ENCODE results near the gene KBTBD3.

The KBTBD3 gene, protein sequence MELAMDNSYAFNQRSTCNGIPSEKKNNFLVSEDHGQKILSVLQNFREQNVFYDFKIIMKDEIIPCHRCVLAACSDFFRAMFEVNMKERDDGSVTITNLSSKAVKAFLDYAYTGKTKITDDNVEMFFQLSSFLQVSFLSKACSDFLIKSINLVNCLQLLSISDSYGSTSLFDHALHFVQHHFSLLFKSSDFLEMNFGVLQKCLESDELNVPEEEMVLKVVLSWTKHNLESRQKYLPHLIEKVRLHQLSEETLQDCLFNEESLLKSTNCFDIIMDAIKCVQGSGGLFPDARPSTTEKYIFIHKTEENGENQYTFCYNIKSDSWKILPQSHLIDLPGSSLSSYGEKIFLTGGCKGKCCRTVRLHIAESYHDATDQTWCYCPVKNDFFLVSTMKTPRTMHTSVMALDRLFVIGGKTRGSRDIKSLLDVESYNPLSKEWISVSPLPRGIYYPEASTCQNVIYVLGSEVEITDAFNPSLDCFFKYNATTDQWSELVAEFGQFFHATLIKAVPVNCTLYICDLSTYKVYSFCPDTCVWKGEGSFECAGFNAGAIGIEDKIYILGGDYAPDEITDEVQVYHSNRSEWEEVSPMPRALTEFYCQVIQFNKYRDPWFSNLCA

DNA sequence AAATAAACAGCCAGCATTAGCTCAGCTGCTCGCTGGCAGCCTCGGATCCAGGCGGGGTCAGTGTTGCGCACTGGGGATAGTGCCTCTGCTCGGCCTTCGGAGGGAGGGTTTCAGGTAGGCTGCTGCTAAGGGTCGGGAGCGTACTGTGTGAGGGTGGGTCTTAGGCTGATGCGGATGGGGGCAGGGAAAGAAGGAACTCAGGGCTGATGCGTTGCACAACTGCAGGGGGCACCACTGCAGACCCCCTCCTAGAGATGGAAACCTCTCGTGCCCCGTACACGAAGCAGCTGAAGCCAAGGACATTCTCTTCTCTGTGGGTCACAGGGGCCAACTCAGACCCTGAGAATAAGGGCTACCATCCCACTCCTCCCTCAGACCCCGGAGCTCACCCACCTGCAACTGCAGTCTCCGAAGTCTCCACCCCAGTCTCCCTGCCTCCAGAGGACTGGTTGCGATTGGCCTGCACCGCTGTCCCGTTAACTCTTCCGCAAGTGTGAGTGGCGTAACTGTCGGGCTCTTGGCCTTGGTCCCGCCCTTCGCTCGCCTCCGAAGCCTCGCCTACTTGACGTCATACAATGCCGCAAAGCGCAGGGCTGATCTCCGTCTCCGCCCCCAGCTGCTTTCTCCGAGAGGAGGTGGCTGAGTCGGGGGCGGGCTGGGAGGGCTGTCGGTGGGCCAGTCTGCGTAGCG lies at the start of gene KBTBD3:
Gene KBTBD3 (minus strand): TSS at position 429 of the 690 bp plus-strand sequence. CDS start 18,250 bp downstream, outside the sequence.
- DNase-seq = peak; percentile 99

DNA sequence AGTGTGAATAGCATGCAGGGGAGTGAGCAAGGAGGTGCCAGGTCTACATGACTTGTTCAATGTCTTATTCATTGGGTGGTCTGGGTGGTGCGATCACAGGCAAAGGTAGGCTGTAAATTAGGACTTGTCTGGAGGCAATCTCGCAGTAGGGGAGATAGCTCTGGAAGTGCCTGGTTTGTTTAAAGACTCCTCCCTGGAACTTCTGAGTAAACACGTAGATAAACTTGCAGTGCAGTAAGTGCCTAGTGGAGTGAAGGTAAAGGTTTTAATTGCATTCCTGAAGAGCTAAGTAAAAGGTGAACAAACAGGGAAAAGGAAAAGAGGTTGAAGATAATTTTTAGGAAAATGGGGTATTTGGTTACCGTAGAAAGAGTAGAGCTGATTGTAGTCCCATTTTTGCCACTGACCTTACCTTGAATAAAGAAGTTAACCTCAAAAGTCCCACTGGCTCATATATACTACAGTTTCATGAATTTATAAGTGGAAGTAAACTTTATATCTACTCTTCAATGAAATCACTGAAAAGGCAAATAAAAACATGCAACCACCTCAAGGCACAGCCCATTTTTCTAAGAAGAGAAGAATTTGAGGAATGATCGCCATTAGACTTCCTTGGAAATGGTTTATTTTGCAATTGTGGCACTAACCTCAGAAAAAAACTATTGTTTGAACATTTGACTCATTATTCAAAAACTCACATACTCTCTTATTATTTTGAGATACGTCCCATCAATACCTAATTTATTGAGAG lies 44.6 kb upstream of the KBTBD3 start:
- DNase-seq = no peak

DNA sequence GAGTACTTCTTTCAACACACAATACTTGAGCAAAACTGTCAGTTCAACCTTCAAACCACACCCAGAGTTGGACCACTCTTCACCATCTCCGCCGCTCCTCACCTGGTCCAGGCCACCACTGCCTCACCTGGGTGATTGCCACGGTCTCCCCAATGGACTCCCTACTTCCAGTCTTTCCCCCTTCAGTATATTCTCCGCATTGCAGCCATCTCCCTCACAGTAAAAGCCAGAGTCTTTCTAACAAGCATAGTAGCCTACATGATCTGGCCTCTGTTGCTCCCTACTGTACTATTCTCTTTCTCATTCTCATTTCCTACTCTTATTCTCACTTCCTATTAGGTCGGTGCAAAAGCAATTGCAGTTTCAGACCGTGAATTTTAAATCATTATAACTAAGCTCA lies 28.8 kb upstream of the KBTBD3 start:
- no peak for DNase-seq

DNA sequence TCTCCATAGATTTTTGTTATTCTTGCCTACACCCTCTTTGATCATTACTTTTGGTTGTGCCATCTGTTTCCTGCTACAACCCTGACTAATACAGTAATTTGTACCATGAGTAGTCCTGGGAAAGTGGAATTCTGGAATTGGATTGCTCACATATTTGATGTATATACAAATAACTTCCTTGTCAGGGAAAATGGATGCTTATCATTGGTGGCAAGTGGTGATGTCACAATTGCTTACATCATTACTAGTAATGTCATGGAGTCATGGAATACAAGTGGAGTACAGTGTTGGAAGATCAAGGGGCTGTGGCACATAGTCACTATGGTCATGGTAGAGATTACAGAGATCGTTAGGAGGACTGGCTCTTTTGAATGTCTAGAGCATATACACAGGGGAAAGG lies 24.7 kb upstream of the KBTBD3 start:
- no peak for DNase-seq

DNA sequence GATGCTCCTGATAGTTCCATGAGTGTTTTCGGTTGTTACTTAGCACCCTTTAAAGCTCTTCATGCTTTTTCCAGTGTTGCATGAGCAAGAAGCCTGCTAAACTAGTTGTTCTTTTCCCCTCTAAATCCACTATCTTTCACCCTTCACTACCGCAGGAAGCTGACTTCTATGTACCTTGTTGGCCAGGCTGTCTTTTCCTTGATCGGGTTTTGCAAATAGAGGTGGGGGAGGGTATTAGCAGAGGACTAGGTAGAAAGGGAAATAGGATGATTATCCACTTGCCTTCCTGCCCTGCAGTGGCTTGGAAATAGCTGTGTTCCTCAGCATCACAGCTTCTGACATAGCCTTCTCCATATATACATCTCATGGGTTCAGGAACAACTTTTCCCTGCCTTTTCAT lies 24.2 kb upstream of the KBTBD3 start:
- DNase-seq = no peak

DNA sequence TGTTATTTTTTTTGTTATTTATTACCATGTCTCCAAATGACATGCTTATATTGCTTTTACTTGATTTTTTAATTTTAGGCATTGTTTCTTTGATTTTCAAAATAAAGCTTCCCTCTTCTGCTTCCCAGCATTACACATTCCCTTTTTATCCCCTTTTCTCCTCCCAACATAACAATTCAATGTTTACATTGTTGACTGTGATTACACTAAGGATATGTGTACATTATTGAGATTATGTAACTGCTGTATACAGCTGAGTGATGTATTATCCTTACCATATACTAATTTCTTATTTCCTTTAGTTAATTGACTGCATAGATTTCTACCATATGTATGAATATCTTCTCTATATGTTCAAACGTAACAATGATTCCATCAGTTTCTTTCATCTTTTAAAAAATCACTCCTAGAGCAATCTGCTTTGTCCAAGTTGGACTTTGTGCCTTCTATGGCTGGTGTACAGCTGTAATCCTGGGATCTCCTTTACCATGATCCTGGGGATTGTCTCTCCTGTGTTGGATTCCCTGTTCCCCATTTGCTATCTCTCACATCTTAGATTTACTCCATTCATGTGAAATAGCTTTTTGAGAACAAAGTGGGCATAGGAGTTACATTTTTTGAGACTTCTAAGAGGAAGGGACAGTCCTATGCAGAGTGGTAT lies 21.9 kb upstream of the KBTBD3 start:
- no peak for DNase-seq

DNA sequence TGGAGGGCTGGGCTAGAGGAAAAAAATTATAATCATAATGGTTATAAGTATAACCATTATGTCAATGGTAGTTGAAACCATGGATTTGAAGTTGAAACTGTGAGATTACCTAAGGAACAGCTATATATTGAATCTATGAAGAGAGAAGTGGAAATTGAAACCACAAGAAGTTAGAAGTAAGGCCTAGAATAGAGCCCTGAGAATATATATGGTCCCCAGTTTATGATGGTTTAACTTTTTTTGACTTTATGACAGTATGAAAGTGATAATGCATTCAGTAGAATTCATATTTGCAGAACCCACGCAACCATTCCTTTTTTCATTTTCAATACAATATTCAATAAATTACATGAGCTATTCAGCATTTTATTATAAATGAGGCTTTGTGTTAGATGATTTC lies 15.3 kb upstream of the KBTBD3 start:
- no peak for DNase-seq

DNA sequence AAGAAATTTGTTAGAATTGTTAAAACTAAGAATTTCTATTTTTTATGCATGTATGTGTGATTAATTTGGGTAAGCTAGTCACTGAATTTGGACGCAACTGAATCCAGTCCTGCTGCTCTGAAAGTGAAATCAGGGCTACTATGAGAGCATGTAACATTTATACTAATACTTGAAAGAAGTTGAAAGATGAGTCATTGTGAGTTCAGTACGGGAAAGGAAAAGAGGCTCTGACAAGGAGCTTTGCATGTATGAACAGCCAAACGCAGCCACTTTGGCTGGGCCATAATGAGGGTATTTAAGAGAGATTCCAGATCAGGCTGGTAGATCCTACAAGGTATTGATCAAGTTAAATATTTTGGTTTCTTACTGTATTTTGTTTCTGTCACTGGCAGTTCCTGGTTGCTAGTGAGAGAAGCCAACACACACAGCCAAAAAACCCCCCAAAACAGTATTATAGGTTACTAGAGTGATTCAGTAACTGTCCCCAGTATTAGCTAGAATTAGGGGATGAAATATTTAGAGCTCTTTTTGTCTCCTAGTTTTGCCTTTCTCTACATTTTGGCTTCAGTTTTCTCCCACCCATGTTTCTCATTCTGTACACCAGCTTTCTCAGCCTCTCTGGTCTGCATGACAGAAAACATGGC lies 14.5 kb upstream of the KBTBD3 start:
- DNase-seq = no peak

DNA sequence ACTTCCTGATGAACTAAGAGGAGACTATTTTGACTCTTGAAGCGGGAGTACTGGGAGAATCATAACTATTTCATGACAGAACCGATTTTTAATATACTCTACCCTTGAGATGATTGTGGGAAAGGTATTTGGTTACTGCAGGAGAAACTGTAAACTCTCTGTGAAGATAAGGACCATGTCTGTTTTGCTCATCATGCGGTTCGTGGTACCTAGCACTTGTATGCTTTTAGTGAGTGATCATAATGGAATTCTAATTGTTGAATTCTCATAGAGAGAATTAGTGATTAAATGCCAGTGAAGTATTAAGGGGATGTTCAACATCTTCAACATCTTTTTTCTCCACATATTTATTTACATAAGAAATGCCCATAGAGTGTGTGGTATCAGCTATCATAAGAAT lies 11.7 kb upstream of the KBTBD3 start:
- no peak for DNase-seq

DNA sequence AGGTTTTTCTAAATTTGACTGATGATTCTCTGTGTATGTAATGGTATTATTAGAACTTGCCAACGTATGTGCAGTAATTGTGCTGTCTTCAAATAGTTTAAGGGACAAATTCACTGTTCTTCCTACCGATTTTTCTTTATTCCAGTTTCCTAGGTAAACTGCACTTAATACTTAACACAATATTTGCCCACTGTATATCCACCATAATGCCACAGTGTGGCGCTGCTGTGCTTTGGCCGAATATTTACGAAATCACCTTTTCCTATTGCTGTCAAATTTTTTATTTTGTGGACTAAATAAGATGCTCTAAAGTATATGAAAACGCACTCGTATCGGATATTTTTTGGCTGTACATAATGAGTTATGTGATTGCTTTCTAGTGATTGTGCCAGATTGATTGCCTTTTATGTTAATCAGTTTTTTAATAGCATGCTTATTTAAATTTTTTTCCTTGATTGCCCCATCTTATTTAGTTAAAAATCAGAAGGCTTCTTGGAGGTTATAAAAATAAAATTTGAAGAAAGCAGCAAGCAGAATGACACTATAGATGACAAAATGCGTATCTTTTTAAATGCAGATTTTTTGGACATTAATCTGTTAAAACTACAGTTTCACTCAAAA lies 10.8 kb upstream of the KBTBD3 start:
- peak; percentile 28 for DNase-seq

DNA sequence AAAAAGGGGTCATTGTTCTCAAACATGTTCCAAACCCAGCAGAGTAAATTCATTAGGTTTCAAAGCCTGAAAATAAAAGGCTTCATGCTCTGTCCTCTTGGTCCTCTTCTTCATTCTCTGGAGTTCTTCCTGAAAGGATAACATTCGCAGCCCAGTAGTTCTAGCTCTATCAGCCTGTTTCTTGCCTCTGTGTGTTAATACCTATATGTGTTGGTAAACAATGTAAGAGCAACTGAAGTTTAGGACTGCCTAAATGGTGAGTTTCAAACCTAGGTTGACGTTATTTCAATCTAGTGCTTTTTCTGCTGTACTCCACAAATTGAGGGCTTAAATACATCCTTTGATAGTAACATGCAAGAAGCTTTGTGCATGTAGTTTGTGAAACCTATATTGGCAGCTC lies 9.7 kb upstream of the KBTBD3 start:
- DNase-seq = no peak

DNA sequence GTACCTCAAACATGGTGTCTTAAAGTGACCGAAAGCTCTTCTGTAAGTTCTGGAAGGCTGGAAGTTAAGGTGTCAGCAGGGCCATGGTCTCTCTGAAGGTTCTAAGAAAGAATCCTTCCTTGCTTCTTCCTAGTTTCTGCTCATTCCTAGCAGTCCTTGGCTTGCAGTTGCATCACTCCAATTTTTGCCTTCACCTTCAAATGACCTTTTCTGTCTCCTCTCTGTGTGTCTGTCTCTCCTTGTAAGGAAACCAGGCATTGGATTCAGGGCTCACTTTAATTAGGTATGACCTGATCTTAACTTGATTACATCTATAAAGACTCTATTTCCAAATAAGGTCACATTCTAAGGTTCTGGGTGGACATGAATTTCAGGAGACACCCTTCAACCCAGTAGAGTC lies 9.0 kb upstream of the KBTBD3 start:
- DNase-seq = no peak

DNA sequence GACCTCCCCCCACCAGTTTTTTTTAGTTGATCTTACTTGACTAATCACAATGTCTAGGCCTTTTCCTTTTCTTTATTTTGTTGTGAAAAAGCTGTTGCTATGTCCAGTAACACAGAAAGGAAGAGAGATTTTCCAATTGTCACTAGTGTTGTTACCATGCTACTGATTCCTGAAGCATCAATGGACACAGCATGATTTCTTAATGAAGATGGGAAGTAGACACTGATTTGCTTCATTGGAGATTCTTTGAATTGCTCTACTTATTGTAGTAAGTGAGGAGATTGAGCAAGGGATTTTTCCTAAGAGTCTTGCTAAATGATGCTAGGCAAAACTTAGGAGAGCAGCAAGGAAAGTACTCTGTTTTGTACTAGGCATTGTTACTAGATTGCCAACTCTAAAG lies 4.9 kb upstream of the KBTBD3 start:
- no peak for DNase-seq

DNA sequence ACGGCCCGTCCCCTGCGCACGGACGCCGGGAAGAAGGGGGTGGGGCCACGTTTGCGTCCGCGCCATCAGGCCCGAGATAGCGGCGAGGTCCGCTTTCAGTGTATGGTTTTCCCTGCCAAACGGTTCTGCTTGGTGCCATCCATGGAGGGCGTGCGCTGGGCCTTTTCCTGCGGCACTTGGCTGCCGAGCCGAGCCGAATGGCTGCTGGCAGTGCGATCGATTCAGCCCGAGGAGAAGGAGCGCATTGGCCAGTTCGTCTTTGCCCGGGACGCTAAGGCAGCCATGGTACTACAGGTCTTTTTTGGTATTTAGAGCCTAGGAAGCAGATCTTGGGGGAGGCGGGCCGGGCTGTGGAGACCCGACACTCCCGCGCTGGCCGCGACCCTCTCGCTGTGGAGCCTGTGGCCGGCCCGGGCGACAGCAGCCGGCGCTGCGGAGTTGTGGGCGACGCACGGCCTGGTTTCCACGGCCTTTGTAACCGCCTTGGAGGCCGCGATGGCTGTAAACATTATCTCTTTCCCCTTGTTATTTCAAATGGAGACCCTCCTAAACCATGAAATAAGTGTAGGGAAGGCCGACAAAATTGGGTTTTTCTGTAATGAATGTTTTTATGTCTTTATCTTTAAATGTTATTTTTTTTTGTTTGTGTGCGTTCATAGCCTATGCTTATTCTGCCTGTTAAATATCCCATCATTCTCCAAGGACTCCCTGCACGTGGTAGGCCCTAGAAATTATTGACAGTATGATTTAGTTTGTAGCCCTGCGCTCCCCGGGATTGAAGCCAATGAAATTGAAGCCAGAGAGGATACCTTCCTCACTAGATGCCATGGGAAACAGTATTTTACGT lies 685 bp upstream of the KBTBD3 start, which contains the start of gene AASDHPPT:
Gene AASDHPPT (plus strand): TSS at position 54 of the 847 bp plus-strand sequence. CDS start 49 bp downstream, at position 103.
- peak; percentile 76 for DNase-seq

DNA sequence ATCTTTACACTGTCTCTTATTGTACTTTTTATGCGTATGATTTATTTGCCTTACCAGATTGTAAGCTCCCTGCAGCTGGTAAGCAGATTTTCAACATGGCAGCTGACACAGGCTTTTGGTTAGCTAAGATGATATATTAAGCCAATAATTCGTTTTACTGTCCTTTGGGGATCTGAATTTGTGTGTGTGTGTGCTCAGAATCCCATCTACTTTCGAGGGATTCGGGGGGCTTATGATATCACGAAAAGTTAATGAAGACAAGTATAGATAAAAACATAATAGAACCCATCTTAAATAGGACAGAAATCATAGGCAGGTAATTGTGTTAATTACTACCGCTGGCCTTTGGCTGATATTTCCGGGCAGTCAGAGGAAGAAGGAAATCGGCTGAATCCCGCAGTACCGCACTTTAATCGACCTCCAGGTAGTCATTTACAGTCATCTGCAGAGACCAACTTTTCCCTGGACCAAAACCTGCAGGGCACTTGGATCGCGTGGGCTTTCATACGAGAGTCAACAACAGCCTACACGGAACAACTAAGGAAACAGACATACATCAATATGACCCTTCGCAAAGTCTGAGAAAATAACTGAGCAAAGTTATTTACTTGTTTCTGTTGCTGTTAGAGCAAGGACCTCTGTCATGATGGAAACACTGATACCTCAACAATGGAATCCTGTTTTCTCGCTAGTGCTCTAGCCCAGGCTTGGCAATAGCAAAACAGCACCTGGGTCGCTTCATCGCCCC lies 802 bp downstream of the KBTBD3 start:
- peak; percentile 49 for DNase-seq

DNA sequence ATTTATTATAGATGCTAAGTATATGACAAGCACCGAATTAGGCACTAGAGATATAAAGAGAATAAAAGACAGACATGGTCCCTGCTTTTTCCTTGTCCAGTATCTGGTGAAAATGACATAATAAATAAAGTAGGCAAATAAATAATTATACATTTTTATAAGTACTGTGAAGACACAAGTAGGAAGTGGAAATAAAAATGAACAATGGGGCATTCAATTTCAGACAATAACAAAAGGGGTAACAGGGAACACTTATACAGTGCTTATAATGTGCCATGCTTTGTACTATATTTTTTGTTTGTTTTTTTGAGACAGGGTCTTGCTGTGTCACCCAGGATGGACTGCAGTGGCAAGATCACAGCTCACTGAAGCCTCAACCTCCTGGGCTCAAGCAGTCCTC lies 4.3 kb downstream of the KBTBD3 start:
- DNase-seq = no peak

DNA sequence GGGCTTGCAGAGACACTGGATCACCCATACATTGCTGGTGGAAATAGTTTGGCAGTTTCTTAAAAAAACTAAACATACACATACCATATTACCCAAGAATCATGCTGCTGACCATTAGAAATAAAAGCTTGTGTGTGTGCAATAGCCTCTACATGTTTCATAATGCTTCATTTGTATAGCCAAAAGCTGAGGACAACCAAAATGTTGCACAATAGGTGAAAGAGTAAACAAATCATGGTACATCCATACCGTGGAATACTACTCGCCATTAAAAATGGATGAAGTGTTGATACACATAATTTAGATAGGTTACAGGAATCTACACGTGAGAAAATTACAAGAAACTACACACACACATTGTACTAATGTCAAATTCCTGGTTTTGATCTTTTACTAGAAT lies 6.5 kb downstream of the KBTBD3 start:
- DNase-seq = no peak

DNA sequence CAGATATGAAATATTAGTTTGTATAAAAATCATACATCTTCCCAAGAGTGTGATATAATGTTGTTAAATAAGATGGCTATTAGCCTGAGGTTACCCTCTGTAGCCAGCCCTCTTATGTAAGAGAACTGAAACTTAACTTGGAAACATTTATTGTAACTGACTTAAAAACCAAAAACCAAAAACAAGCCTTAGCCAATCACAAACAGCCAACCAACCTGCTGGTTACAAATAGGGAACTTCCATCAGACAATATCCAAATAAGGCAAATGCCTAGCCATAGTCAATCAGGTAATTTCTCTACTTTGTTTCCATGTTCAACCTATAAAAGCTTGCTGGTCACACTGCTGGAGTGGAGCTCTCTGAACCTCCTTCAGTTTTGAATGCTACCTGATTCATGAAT lies 14.1 kb downstream of the KBTBD3 start:
- DNase-seq = no peak
